HepG2 (cell line): ENCODE measurements around the gene HSP90AB1. TPM values are rescaled to one million over a fixed set of nuclear protein-coding genes. Genes with fewer than 3 reads are reported as not detected.

Experiments
- EHMT2 ChIP-seq: fragments of 200-600 bp; sonication (generic); IDR thresholded peaks from 2 replicates; pipeline ENCODE4 v1.7.0; 2017; ENCODE audit warnings: antibody characterized with exemption, low read depth, low read length, borderline replicate concordance
- GZF1 ChIP-seq: sonication (generic); formaldehyde crosslinking; IDR thresholded peaks from 2 replicates; pipeline ENCODE4 v1.5.1; 2020; ENCODE audit warnings: mild to moderate bottlenecking, missing genetic modification reagents
- HNRNPK ChIP-seq: fragments of 200-400 bp; formaldehyde crosslinking; IDR thresholded peaks from 2 replicates; pipeline ENCODE4 v1.6.1; 2018; ENCODE audit warnings: low read length, low read depth, moderate library complexity, mild to moderate bottlenecking; ENCODE audit not compliant: poor library complexity, severe bottlenecking
- LCORL ChIP-seq, 2 experiments: fragments of 450-650 bp in 1 of 2; sonication (generic) in 1 of 2; formaldehyde crosslinking in 1 of 2; IDR thresholded peaks; 2 replicates each; pipeline versions ENCODE4 v1.5.0 to v1.6.1; 2017 to 2020; ENCODE audit warnings: antibody characterized with exemption in 1 of 2, missing genetic modification reagents in 1 of 2
- MED13 ChIP-seq: sonication (generic); formaldehyde crosslinking; IDR thresholded peaks from 2 replicates; pipeline ENCODE4 v1.5.0; 2020; ENCODE audit warnings: missing genetic modification reagents
- NFIB ChIP-seq: sonication (generic); formaldehyde crosslinking; IDR thresholded peaks from 2 replicates; pipeline ENCODE4 v1.9.0; 2021; ENCODE audit warnings: missing genetic modification reagents, mild to moderate bottlenecking, borderline replicate concordance
- NR3C1 ChIP-seq: sonication (generic); formaldehyde crosslinking; IDR thresholded peaks from 2 replicates; pipeline ENCODE4 v1.4.0; 2020; ENCODE audit warnings: missing genetic modification reagents
- SALL2 ChIP-seq: sonication (generic); formaldehyde crosslinking; IDR thresholded peaks from 2 replicates; pipeline ENCODE4 v1.8.1; 2023; ENCODE audit warnings: mild to moderate bottlenecking, missing genetic modification reagents, inconsistent platforms
- SP5 ChIP-seq: IDR thresholded peaks from 2 replicates; pipeline ENCODE4 v1.6.1; 2016; ENCODE audit warnings: low read depth, borderline replicate concordance
- XBP1 ChIP-seq: sonication (generic); formaldehyde crosslinking; IDR thresholded peaks from 2 replicates; pipeline ENCODE4 v1.5.0; 2020; ENCODE audit warnings: missing genetic modification reagents
- ZNF431 ChIP-seq: sonication (generic); formaldehyde crosslinking; IDR thresholded peaks from 2 replicates; pipeline ENCODE4 v1.9.0; 2022; ENCODE audit warnings: missing genetic modification reagents, low read depth, mild to moderate bottlenecking, borderline replicate concordance
- ZNF724P ChIP-seq: sonication (generic); formaldehyde crosslinking; IDR thresholded peaks from 2 replicates; pipeline ENCODE4 v1.8.0; 2022; ENCODE audit warnings: missing genetic modification reagents, borderline replicate concordance
- ZNF775 ChIP-seq: sonication (generic); formaldehyde crosslinking; IDR thresholded peaks from 2 replicates; pipeline ENCODE4 v1.4.0; 2020; ENCODE audit warnings: missing genetic modification reagents, mild to moderate bottlenecking, moderate library complexity, borderline replicate concordance
- ZNF782 ChIP-seq: sonication (generic); formaldehyde crosslinking; IDR thresholded peaks from 2 replicates; pipeline ENCODE4 v1.4.0; 2020; ENCODE audit warnings: missing genetic modification reagents, mild to moderate bottlenecking, borderline replicate concordance
- ZSCAN31 ChIP-seq: sonication (generic); formaldehyde crosslinking; IDR thresholded peaks from 2 replicates; pipeline ENCODE4 v1.5.0; 2020; ENCODE audit warnings: low read depth, mild to moderate bottlenecking, missing genetic modification reagents
- polyA plus RNA-seq, 8 experiments: library from polyadenylated mRNA; depleted of rRNA in 3 of 8; stranded (reverse) in 7 of 8; unstranded in 1 of 8; fragments of >200 nt; fragmentation: Illumina TruSeq in 4 of 8; extraction: Trizol in 4 of 8; gene quantifications; 2 replicates each; pipeline versions ENCODE4 v1.2.1 to v1.2.3, GENCODE V29; 2011 to 2016; ENCODE audit warnings: low read depth in 4 of 8, missing spikeins in 1 of 8, mixed read lengths in 1 of 8; ENCODE audit not compliant: insufficient read depth in 1 of 8
- total RNA-seq, 5 experiments: library from RNA; depleted of rRNA; stranded (reverse); fragments of >200 nt; fragmentation: Illumina TruSeq; extraction: Trizol; gene quantifications; 2 replicates each; pipeline ENCODE4 v1.2.3, GENCODE V29; 2016; ENCODE audit warnings: low read depth in 1 of 5
- TF ChIP-seq, protein P1 (sequence below): sonication (generic); formaldehyde crosslinking; conservative IDR thresholded peaks from 2 replicates; pipeline ENCODE4 v1.8.0; 2022; ENCODE audit warnings: mild to moderate bottlenecking, moderate library complexity, missing genetic modification reagents
- TF ChIP-seq, protein P2 (sequence below): sonication (generic); formaldehyde crosslinking; IDR thresholded peaks from 2 replicates; pipeline ENCODE4 v1.4.0; 2020; ENCODE audit warnings: mild to moderate bottlenecking, missing genetic modification reagents
- TF ChIP-seq, protein P3 (sequence below): sonication (generic); formaldehyde crosslinking; IDR thresholded peaks from 2 replicates; pipeline ENCODE4 v1.4.0; 2020; ENCODE audit warnings: mild to moderate bottlenecking, low read depth, missing genetic modification reagents
- TF ChIP-seq, protein P4 (sequence below): IDR thresholded peaks from 2 replicates; pipeline ENCODE4 v1.6.1; 2016; ENCODE audit warnings: low read depth
- TF ChIP-seq, protein P5 (sequence below): sonication (generic); formaldehyde crosslinking; IDR thresholded peaks from 2 replicates; pipeline ENCODE4 v1.4.0; 2020; ENCODE audit warnings: missing genetic modification reagents
- TF ChIP-seq, protein P6 (sequence below): sonication (generic); formaldehyde crosslinking; conservative IDR thresholded peaks from 2 replicates; pipeline ENCODE4 v1.4.0; 2020; ENCODE audit warnings: missing genetic modification reagents

The HSP90AB1 gene
- total and polyA plus RNA-seq, 2 of the 13 experiments (the other 11 are each of a cell fraction or from before 2014, with no cell fraction given), result 1,325 to 1,472 TPM

DNA sequence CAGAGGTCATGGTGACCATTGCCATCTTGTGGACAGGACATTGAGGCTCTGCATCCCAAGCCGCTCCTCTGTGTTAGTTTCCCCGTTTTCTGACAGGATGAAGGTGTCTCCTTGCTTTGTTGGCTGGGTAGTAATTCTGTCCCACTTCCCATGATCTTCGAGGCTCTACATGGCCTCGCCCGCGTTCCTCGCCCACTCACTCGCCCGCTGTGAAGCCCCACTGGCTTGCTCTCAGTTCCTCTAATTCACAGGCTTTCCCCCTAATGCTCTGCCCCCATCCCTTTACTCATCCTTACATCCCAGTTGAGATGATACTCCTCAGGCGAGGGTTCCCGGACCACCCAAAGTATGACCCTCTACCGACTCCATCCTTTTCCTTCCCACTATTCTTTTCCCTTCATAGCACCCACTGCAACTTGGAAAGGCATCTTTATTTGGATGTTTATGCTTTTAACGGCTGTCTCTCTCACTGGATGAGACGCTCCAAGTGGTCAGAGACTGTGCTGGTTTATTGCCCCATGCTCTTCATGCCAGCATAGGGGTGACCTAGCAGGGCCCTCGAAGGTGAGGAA lies 10.9 kb downstream of the HSP90AB1 start (continued):
- TF ChIP-seq MED13 (CRISPR knock-in tag) (no peak), GZF1 (CRISPR knock-in tag) (no peak), EHMT2 (no peak), ZNF782 (CRISPR knock-in tag) (0 out of 2 replicates have a peak, but pooled peaks have one; percentile 4), ZNF431 (CRISPR knock-in tag) (no peak), ZNF724P (no peak), HNRNPK (peak; percentile 4), XBP1 (CRISPR knock-in tag) (no peak), ZNF775 (no peak), SALL2 (CRISPR knock-in tag) (no peak), SP5 (CRISPR knock-in tag) (no peak), LCORL (IDR thresholded peaks at IDR 0.05) (no peak), LCORL (CRISPR knock-in tag; IDR thresholded peaks at IDR 0.05) (no peak), NFIB (CRISPR knock-in tag) (no peak), NR3C1 (CRISPR knock-in tag) (no peak), ZSCAN31 (CRISPR knock-in tag) (no peak)
- TF ChIP-seq, protein P1, sequence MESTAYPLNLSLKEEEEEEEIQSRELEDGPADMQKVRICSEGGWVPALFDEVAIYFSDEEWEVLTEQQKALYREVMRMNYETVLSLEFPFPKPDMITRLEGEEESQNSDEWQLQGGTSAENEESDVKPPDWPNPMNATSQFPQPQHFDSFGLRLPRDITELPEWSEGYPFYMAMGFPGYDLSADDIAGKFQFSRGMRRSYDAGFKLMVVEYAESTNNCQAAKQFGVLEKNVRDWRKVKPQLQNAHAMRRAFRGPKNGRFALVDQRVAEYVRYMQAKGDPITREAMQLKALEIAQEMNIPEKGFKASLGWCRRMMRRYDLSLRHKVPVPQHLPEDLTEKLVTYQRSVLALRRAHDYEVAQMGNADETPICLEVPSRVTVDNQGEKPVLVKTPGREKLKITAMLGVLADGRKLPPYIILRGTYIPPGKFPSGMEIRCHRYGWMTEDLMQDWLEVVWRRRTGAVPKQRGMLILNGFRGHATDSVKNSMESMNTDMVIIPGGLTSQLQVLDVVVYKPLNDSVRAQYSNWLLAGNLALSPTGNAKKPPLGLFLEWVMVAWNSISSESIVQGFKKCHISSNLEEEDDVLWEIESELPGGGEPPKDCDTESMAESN, result no peak
- TF ChIP-seq, protein P2, sequence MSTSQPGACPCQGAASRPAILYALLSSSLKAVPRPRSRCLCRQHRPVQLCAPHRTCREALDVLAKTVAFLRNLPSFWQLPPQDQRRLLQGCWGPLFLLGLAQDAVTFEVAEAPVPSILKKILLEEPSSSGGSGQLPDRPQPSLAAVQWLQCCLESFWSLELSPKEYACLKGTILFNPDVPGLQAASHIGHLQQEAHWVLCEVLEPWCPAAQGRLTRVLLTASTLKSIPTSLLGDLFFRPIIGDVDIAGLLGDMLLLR, result no peak
- TF ChIP-seq, protein P3, sequence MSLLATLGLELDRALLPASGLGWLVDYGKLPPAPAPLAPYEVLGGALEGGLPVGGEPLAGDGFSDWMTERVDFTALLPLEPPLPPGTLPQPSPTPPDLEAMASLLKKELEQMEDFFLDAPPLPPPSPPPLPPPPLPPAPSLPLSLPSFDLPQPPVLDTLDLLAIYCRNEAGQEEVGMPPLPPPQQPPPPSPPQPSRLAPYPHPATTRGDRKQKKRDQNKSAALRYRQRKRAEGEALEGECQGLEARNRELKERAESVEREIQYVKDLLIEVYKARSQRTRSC (CRISPR knock-in tag), result 0 out of 2 replicates have a peak, but pooled peaks have one; percentile 19
- TF ChIP-seq, protein P4, sequence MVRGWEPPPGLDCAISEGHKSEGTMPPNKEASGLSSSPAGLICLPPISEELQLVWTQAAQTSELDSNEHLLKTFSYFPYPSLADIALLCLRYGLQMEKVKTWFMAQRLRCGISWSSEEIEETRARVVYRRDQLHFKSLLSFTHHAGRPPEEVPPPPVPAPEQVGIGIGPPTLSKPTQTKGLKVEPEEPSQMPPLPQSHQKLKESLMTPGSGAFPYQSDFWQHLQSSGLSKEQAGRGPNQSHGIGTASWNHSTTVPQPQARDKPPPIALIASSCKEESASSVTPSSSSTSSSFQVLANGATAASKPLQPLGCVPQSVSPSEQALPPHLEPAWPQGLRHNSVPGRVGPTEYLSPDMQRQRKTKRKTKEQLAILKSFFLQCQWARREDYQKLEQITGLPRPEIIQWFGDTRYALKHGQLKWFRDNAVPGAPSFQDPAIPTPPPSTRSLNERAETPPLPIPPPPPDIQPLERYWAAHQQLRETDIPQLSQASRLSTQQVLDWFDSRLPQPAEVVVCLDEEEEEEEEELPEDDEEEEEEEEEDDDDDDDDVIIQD (CRISPR knock-in tag), result no peak
- TF ChIP-seq, protein P5, sequence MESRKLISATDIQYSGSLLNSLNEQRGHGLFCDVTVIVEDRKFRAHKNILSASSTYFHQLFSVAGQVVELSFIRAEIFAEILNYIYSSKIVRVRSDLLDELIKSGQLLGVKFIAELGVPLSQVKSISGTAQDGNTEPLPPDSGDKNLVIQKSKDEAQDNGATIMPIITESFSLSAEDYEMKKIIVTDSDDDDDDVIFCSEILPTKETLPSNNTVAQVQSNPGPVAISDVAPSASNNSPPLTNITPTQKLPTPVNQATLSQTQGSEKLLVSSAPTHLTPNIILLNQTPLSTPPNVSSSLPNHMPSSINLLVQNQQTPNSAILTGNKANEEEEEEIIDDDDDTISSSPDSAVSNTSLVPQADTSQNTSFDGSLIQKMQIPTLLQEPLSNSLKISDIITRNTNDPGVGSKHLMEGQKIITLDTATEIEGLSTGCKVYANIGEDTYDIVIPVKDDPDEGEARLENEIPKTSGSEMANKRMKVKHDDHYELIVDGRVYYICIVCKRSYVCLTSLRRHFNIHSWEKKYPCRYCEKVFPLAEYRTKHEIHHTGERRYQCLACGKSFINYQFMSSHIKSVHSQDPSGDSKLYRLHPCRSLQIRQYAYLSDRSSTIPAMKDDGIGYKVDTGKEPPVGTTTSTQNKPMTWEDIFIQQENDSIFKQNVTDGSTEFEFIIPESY (CRISPR knock-in tag), result 0 out of 2 replicates have a peak, but pooled peaks have one; percentile 6
- TF ChIP-seq, protein P6, sequence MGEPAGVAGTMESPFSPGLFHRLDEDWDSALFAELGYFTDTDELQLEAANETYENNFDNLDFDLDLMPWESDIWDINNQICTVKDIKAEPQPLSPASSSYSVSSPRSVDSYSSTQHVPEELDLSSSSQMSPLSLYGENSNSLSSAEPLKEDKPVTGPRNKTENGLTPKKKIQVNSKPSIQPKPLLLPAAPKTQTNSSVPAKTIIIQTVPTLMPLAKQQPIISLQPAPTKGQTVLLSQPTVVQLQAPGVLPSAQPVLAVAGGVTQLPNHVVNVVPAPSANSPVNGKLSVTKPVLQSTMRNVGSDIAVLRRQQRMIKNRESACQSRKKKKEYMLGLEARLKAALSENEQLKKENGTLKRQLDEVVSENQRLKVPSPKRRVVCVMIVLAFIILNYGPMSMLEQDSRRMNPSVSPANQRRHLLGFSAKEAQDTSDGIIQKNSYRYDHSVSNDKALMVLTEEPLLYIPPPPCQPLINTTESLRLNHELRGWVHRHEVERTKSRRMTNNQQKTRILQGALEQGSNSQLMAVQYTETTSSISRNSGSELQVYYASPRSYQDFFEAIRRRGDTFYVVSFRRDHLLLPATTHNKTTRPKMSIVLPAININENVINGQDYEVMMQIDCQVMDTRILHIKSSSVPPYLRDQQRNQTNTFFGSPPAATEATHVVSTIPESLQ (CRISPR knock-in tag), result 0 out of 2 replicates have a peak, but pooled peaks have one; percentile 24
